ENCODE measurements around the gene KIAA1143.

The KIAA1143 gene

GRCh38 chr3:44761424-44762169 is at the start of gene KIAA1143, which contains the start of gene KIF15:
KIAA1143 (minus strand) TSS chr3:44761619; CDS start chr3:44761602, 17 bp downstream.
KIF15 (plus strand) TSS chr3:44761794; CDS start chr3:44761866, 72 bp downstream.
- peak; percentile 96 to 99 for DNase-seq (ENCODE audit: low read depth in 2 of 2)

GRCh38 chr3:44805960-44806359 is 44.5 kb upstream of the KIAA1143 start:
- no peak for DNase-seq (ENCODE audit: low read depth in 2 of 2)

- no peak for DNase-seq (ENCODE audit: low read depth in 2 of 2)
These were observed 41.9 kb upstream of the KIAA1143 start for GRCh38 chr3:44803298-44803697.

- DNase-seq (ENCODE audit: low read depth in 2 of 2): no peak
These were observed 40.6 kb upstream of the KIAA1143 start for GRCh38 chr3:44802011-44802410.

GRCh38 chr3:44795197-44795596 is 33.8 kb upstream of the KIAA1143 start:
- DNase-seq (ENCODE audit: low read depth in 2 of 2): no peak

GRCh38 chr3:44782891-44783290 is 21.5 kb upstream of the KIAA1143 start:
- no peak for DNase-seq (ENCODE audit: low read depth in 2 of 2)

GRCh38 chr3:44772099-44772442 is 10.7 kb upstream of the KIAA1143 start:
- no peak for DNase-seq (ENCODE audit: low read depth in 2 of 2)

- no peak for DNase-seq (ENCODE audit: low read depth in 2 of 2)
These were observed 10.1 kb upstream of the KIAA1143 start for GRCh38 chr3:44771424-44772098.

- no peak for DNase-seq (ENCODE audit: low read depth in 2 of 2)
These were observed 2.8 kb upstream of the KIAA1143 start for GRCh38 chr3:44764248-44764647.

- no peak for DNase-seq (ENCODE audit: low read depth in 2 of 2)
These were observed 1.3 kb upstream of the KIAA1143 start for GRCh38 chr3:44762690-44763089.

GRCh38 chr3:44762170-44762677 is 805 bp upstream of the KIAA1143 start:
- no peak for DNase-seq (ENCODE audit: low read depth in 2 of 2)

GRCh38 chr3:44761101-44761423 is 357 bp downstream of the KIAA1143 start:
- DNase-seq (ENCODE audit: low read depth in 2 of 2): no peak

GRCh38 chr3:44734646-44735168 is 26.7 kb downstream of the KIAA1143 start:
- no peak for DNase-seq (ENCODE audit: low read depth in 2 of 2)

- peak; percentile 65 to 66 for DNase-seq (ENCODE audit: low read depth in 2 of 2)
These were observed 32.0 kb downstream of the KIAA1143 start, which contains the start of gene ZNF501 for GRCh38 chr3:44729384-44729910. ZNF501 (plus strand) TSS chr3:44729635; CDS start chr3:44734422, 4,787 bp downstream.

- DNase-seq (ENCODE audit: low read depth in 2 of 2): no peak
These were observed 39.4 kb downstream of the KIAA1143 start for GRCh38 chr3:44722103-44722401.

GRCh38 chr3:44721231-44722102 is 40.0 kb downstream of the KIAA1143 start:
- no peak for DNase-seq (ENCODE audit: low read depth in 2 of 2)

GRCh38 chr3:44712455-44713075 is 48.9 kb downstream of the KIAA1143 start, which contains the start of gene ZNF502:
ZNF502 (plus strand) TSS chr3:44712660; CDS start chr3:44720262, 7,602 bp downstream.
- peak; percentile 31 to 38 for DNase-seq (ENCODE audit: low read depth in 2 of 2)

Measured in stimulated activated CD8-positive, alpha-beta memory T cell treated with anti-CD3 and anti-CD28 coated beads, Interleukin-7, amount 100 ng/mL, for 1 hour (primary cell).